ENCODE data around the gene STX2.

Gene STX2

GRCh38 chr12:130800312-130800711 is 38.7 kb downstream of the STX2 start:
- Histone ChIP-seq H3K4me3 (ENCODE audit: low read depth in 1 of 2, low read length in 1 of 2) (no peak overlapping the region), H3K9me3 (no peaks in the 10 kb centered on the region), H3K36me3 (peaks cover 4% of the 10 kb centered on the region), H3K4me1 (ENCODE audit: control insufficient read depth in 1 of 2, insufficient read depth in 1 of 2, low read depth in 1 of 2, low read length in 1 of 2) (no peaks in the 10 kb centered on the region), H3K27me3 (no peaks in the 10 kb centered on the region), H3K27ac (no peak overlapping the region)
- no peak for TF ChIP-seq CTCF (IDR thresholded peaks at IDR 0.05)

GRCh38 chr12:130799051-130799450 is 40.0 kb downstream of the STX2 start:
- no peaks in the 10 kb centered on the region for H3K27me3 ChIP-seq
- H3K4me1 ChIP-seq (ENCODE audit: control insufficient read depth in 1 of 2, insufficient read depth in 1 of 2, low read depth in 1 of 2, low read length in 1 of 2) = no peaks in the 10 kb centered on the region
- peaks cover 4% of the 10 kb centered on the region for H3K36me3 ChIP-seq
- H3K4me3 ChIP-seq (ENCODE audit: low read depth in 1 of 2, low read length in 1 of 2) = no peak overlapping the region
- H3K9me3 ChIP-seq = no peaks in the 10 kb centered on the region
- no peak overlapping the region for H3K27ac ChIP-seq
- no peak for TF ChIP-seq CTCF (IDR thresholded peaks at IDR 0.05)

GRCh38 chr12:130796985-130797686 is 41.9 kb downstream of the STX2 start:
- no peak overlapping the region for H3K27ac ChIP-seq
- no peak for TF ChIP-seq CTCF (IDR thresholded peaks at IDR 0.05)
- no peaks in the 10 kb centered on the region for H3K4me1 ChIP-seq (ENCODE audit: control insufficient read depth in 1 of 2, insufficient read depth in 1 of 2, low read depth in 1 of 2, low read length in 1 of 2)
- H3K27me3 ChIP-seq = no peaks in the 10 kb centered on the region
- peaks cover 4% of the 10 kb centered on the region for H3K36me3 ChIP-seq
- no peak overlapping the region for H3K4me3 ChIP-seq (ENCODE audit: low read depth in 1 of 2, low read length in 1 of 2)
- no peaks in the 10 kb centered on the region for H3K9me3 ChIP-seq

GRCh38 chr12:130795906-130796305 is 43.1 kb downstream of the STX2 start:
- TF ChIP-seq CTCF (IDR thresholded peaks at IDR 0.05) = no peak
- Histone ChIP-seq H3K27ac (no peak overlapping the region), H3K4me1 (ENCODE audit: control insufficient read depth in 1 of 2, insufficient read depth in 1 of 2, low read depth in 1 of 2, low read length in 1 of 2) (no peaks in the 10 kb centered on the region), H3K9me3 (no peaks in the 10 kb centered on the region), H3K4me3 (ENCODE audit: low read depth in 1 of 2, low read length in 1 of 2) (no peak overlapping the region), H3K36me3 (peaks cover 4% of the 10 kb centered on the region), H3K27me3 (no peaks in the 10 kb centered on the region)

GRCh38 chr12:130793554-130793849 is 45.5 kb downstream of the STX2 start:
- no peaks in the 10 kb centered on the region for H3K4me1 ChIP-seq (ENCODE audit: control insufficient read depth in 1 of 2, insufficient read depth in 1 of 2, low read depth in 1 of 2, low read length in 1 of 2)
- H3K27me3 ChIP-seq = no peaks in the 10 kb centered on the region
- H3K27ac ChIP-seq = no peak overlapping the region
- no peaks in the 10 kb centered on the region for H3K9me3 ChIP-seq
- H3K36me3 ChIP-seq = peaks cover 4% of the 10 kb centered on the region
- TF ChIP-seq CTCF (IDR thresholded peaks at IDR 0.05) = no peak
- no peak overlapping the region for H3K4me3 ChIP-seq (ENCODE audit: low read depth in 1 of 2, low read length in 1 of 2)

All from neutrophil (primary cell).